ENCODE data around the gene CDCA4.
"Not testable (repeated sequence)": the region's sequence is repeated elsewhere in the genome, so short reads cannot be mapped to it uniquely, and the experiment has no call there.

Gene CDCA4

DNA sequence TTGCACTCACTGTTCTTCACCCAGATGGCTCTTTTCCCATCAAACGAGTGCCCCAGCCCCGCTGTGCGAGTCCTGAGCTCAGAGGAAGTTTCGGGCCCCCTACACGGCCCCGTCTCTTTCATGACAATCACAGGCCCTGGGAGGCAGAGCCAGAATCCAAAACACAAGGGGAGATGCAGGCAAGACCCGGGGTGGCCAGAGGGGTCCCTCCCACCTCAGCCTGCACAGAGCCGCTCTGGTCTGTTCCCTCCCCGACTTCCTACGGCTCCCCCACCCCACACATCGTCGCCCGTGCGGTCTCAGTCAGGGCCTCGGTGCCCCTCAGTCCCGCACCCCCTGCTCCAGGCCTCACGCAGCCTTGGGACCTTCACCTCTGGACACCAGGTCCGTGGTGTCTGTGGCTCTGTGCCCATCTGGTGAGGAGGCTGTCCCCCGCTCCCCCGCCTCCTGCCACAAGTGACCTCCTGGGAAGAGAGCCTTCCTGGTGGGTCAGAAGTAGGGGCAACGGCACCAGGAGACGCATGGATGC, 35.5 kb upstream of the CDCA4 start:
- peak; percentile 27 for DNase-seq

DNA sequence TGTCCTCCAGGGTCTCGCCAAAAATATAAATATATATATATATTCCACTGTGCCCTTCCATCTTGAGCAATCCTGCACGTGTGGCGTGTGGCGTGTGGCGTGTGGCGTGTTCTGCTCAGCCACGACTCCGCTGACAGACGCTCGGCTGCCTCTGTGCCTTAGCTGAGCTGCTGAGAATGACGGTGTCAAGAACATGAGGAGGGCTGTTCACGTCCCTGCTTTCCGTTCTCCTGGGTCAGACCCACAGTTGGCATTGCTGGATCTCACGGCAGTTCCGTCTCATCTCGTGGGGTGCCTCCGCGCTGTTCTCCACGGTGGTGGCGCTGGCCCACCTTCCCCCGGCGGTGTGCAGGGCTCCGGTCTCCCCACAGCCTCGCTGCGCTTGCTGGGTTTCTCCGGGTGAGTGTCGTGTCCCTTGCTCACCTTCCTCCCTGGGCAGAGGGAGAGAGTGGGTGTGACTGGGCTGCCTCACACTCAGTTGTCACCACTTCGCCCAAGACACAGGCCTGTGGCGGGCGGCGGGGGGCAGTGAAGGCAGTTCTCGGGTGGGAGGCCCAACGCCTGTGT, 34.9 kb upstream of the CDCA4 start:
- peak; percentile 20 for DNase-seq

DNA sequence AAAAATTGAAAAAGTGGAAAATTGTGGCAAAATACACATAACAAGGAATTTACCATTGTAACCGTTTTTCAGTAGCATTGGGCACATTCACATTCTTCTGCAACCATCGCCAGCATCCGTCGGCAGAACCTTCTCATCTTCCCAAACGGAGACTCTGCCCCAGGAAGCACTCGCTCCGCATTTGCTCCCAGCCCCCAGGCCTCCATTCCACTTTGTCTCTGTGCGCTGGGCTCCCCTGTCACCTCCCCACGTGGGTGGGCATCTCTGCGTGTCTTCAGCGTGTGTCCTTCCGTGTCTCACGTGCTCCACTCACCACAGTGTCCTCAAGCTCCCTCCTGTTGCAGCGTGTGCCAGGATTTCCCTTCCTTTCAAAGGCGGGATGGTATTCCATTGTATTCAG, 34.5 kb upstream of the CDCA4 start:
- no peak for DNase-seq

DNA sequence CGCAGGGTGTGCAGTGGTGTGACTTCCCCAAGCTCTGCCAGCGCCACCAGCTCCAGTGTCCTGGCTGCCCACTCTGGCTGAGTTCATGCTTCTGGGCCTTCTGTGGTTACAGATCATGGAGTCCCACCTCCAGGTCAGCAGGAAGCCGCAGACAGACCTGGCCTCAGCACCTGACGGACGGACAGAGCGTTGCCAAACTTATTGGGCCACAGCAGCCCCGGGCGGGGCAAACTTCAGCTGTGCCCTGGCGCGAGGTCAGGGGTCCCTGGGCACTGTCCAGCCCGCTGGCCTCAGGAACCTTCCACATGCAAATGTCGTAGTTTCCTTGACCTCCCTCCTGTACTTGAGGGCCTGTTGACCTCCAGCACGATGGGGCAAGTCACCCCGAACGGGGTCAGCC, 33.1 kb upstream of the CDCA4 start:
- DNase-seq = peak; percentile 19

DNA sequence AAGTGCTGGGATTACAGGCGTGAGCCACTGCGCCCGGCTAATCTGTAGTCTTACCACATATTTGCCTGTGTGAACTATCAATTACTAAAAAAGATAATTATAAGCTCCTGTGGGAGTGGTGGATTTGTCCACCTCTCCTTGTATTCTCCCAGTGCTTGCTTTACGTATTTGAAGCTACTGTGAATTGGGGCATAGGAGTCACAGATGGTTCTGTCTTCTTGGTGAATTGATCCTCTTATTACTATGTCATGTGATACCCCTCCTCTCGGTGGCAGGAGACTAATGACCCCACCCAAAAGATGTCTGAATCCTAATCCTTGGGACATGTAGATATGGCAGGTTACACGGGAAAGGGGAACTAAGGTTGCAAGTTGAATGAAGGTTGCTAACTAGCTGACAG, 32.5 kb upstream of the CDCA4 start:
- DNase-seq = peak; percentile 14

DNA sequence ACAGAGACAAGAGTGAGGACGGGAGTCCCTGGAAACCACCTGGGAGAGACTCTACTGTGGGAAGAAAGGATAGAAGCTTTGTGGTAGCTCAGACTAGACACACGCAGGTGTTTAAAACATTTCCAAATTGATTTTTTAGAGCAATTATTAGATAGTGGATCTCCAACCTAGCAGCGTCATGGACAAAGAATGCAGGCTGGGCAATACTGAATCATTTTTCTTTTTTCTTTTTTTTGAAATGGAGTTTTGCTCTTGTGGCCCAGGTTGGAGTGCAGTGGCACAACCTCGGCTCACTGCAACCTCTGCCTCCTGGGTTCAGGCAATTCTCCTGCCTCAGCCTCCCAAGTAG, 31.2 kb upstream of the CDCA4 start:
- peak; percentile 17 for DNase-seq

DNA sequence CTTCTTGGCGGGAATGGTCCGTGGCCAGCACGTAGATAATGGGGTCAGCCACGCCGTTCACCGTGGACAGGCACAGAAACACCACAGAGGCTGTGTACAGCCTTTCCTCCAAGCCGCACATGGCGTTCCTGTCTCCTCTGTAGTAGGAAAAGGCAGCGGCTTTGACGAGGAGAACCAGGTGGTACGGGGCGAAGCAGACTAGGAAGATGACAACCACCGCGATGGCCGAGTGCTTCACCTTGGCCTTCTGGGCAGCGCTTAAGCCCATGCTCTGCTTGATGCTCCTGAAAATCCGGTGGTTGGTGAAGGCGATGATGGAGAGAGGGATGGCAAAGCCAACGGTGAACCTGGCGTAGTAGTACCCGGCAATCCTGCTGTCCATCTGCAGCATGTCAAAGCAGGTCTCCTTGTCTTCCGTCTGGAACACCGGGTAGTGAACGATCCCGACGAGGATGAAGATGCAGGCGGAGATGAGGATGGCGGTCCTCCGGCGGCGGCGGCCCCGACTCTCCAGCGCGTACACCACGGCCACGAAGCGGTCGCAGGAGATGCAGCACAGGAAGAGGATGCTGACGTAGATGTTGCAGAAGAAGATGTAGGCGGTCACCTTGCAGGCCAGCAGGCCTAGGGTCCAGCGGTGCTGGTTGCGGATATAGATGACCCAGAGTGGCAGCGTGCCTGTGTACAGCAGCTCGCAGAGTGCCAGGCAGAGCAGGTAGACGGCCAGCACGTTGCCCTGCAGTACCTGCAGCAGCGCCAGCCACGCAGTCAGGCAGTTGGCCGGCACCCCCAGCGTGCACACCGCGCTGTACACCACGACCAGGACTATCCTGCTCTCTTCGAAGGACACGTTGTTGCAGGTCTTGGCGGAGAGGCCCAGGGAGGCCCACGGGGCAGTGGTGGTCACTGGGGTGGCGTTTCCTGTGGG, 30.6 kb upstream of the CDCA4 start:
- peak; percentile 35 for DNase-seq

DNA sequence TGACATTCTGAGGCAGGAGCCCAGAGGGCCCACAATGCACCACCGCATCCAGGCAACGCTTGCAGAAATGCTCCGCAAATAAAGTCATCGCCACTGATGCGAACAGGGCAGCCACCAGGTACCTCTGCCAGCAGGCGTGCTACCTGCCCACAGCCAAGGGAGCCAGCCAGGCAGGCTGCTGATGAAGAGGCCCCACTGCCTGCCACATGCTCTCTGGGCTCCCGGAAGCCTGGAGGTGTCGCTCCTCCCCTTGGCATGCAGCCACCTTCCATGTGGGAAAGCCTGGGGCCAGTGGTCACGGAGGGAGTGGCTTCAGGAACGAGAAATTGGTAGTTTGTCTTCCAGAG, 29.6 kb upstream of the CDCA4 start:
- DNase-seq = peak; percentile 28

DNA sequence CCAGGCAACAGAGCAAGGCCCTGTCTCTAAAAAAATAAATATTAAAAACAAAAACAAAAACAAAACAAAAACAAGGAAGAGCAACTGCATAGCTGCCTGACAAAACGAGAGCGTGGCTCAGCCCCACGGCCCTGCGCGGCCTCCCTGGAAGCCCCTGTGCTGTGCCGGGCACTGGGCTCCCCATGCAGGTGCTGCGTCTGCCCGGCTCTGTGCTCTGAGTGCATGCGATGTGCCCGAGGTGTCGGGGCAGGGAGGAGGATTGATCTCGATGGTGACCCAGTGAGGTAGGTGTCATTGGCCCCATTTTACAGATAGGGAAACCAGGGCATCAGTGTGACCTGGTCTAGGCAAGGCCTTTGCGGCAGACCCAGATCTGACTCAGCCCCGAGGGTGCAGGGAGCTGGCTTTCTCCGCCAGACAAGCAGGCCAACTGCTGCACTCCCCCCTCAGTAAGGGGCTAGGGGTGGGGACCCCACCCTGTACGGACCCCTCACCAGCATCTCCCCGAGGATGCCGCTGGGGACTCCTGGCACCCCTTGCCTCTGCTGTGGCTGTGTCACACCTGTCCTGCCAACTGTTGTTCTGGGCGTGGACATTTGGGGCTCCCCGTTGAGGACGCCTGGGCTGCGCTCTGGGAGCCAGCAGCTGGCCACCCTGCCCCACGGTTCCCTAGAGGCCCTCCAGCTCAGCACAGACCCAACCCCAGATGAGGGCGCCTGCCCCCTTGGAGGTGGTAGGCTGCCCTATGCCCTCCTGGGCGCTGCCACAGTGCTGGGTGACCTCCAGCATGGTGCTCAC, 29.1 kb upstream of the CDCA4 start:
- peak; percentile 27 for DNase-seq

DNA sequence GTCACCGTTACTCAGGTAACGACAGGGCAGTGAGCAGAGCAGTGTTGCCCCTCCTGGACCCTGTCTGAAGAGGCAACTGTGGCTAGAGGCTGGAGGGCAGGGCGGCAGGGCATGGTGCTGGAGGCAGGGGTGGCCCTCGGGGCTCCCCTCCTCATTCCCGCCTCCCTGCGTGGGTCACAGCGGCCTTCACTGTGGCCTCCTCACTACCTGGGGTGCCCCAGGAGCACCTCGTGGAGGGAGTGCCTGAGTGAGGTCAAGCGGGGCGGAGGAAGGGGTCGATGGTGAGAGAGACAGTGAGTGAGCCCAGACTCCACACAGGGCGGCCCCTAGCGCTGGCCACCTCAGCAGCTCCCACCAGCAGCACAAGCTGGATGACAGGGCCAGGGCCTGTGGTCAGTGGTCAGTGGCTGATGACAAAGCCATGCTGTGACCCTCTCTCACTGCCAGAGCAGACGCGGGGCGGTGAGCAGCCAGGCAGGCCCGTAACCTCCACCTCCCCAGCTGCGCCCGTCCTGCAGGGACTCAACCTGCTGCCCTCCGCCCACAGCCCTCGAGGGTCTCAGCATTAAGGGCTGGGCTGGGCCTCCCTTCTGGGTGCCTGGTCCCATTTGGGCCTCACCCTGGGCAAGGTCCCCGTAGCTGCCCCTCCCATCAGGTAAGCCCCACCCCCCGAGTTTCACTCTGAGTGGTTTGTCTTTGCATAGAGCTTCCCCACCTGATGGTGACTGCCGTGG, 26.6 kb upstream of the CDCA4 start:
- no peak for DNase-seq

DNA sequence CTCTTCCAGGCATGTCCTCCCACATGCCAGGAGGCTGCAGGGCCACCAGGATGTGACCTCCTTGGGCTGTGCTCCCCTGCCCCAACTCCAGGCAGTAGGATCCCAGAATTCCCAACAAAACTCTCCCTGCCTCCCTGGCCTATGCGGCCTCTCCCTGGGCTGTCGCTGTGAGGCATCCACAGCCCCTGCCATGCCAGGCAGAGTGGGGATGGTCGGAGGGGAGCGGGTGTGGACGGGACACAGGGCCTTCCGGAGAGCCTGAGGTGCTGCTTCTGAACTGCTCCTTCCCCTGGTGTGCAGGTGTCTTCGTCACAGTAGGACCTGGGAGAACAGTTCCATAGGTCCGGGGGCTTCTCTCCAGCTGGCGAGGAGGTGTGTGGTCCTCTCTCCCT, 26.0 kb upstream of the CDCA4 start:
- DNase-seq = peak; percentile 43

DNA sequence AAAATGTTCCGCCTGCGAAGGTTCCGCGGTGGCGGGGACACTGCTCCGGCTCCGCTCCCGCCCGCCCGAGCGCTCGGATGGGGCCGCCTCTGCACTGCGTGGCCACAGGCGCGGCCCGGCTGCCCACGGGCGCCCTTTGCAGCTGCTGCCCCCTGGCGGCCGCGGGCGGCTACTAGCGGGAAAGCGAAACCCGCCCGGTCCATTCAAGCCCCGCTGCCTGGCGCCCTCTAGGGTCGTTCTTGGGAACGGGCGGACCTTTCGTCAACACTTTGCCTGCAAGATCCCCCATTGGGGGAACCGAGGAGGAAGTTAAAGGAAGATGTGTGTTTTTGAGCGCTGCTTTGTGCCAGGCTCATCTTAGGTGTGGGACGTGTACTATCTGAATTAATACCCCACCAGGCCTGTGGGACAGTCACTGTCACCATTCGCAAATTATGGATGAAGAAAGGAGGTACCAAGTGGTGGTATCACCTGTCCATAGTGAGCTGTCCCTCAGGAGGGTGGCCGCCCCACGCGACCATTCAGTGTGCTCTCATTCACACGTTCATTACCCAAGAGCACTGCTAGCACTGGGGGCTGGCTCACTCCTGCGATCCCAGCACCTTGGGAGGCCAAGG, 24.9 kb upstream of the CDCA4 start:
- peak; percentile 95 for DNase-seq

DNA sequence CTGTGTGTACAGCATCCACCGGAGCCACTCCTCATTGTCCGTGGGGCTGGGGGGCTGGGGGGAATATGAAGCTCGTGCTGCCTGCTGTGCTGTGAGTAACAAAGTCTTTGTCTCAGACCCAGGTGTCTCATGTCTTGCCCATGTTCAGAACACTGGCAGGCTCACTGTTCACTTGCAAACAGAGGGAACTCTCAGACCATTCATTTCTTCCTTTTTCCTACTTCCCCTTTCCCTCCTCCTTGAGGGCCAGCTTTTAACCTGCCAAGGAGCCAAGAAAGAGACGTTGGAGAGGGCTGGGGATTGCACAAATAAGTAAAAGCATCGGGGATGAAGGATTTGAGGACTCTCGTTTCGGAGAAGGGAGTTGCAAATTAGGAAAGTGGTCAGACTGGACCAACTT, 22.8 kb upstream of the CDCA4 start:
- no peak for DNase-seq

DNA sequence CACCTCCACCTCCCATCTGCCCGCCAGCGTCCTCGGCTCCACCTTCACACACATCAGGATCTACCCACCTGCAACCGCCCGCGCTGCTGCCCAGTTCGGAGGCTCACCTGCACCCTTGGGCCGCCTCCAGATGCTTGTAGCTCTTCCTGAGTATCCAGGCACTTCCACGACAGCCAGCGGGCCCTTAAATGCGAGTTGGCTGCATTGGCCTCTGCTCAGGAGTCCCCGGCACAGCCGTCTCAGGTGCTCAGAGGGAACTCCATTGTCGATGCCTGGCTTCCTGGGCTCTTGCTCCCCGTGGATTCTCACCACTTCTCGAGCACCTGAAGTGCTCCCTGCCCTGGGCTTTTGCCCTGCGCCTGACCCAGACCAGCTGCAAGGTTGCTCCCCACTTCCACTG, 21.9 kb upstream of the CDCA4 start:
- no peak for DNase-seq

DNA sequence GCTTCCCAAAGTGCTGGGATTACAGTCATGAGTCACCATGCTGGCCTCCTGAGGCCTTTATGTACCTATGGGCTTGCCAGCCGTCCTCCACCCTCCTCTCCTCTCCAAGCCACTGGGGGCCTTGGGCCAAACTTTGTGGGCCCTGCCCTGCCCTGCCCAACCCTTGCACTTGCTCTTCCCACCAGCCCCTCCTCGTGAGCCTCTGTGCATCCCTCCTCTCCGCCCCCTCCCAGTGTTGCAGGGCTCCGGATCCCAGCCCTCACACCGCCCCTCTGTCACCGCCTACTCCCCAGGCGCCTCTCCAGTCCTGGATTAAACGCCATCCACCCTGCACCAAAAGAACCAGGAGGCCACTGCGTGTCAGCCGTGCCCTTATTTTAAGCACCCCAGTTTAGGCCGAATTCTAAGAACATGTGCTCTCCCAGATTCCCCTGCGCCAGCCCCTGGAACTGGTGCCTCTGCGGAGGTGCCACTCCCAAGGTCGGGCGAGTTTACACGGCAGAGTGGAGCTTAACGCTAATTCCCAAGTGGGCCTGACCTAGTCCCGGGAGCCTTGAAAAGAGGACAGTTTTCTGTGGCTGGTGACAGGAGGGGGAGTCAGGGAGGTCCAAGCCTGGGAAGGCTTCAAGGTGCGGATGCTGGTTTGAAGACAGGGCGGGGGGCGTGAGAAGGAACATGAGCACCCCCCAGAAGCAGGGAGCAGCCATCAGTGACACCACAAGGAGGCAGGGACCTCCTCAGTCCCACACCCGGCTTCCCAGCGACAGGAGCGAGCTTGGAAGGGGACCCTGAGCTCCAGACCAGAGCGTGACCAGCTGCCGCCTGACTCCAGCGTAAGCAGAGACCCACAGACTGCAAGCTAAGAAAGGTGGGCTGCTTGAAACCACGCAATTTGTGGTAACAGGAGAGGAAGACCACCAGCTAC, 21.2 kb upstream of the CDCA4 start:
- no peak for DNase-seq

DNA sequence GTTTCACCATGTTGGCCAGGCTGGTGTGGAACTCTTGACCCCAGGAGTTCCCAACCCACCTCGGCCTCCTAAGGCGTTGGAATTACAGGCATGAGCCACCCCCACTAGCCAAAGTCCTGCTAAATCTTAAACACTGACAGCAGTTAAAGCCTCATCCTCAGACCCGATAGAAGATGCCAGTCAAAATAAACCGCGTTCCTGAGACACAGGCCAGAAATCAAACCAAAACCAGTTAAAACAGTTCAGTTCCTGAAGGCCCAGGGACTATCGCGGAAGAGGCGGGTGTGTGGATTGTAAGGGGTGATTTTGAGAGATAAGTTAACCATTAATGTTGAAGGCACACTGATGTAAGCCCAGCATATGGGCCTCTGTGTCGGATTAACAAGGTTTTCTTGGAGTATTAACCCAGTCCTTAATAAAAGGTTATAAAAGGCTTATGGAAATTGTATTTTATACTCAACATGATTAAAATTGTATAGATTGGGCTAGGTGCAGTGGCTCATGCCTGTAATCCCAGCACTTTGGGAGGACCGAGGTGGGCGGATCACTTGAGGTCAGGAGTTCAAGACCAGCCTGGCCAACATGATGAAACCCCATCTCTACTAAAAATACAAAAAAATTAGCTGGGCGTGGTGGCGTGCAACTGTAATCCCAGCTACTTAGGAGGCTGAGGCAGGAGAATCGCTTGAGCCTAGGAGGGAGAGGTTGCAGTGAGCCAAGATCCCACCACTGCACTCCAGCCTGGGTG, 18.7 kb upstream of the CDCA4 start:
- DNase-seq = no peak

DNA sequence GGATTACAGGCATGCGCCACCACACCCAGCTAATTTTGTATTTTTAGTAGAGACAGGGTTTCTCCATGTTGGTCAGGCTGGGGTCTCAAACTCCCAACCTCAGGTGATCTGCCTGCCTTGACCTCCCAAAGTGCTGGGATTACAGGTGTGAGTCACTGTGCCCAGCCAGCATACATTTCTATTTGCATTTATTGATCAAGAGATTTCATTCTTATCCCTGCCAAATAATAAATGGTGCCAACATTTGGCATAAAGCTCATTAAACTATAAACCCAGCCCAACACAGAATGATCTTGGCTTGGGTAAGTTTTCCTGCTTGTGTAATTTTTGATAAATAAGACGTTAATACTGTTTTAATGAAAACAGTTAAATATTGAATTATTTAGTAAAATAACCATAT, 14.7 kb upstream of the CDCA4 start:
- DNase-seq = not testable (repeated sequence)

DNA sequence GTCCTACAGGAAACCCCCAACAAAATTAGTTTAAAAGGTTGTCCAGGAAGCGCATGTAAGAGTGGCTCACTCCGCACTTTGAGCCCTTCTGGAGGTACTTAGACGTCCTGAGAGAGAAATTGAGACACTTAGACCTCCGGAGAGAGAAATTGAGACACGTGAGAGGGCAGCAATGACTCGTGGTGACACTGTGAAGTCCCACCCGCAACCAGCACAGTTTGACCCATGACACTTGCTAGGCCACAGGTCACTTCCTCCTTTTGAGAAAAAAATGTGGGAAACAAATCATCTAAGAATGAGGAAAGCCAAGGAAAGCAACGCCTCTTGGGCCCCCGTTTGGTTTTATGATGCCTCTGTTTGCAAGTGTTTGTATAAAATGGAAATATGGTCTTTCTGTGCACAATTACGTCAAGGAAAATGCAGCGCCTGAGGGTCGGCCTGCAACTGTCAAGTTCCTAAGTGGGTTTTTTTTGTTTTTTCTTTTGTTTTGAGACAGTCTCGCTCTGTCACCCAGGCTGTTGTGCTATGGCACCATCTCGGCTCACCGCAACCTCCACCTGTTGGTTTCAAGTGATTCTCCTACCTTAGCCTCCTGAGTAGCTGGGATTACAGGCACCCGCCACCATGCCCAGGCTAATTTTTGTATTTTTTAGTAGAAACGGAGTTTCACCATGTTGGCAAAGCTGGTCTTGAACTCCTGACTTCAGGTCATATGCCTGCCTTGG, 13.6 kb upstream of the CDCA4 start:
- no peak for DNase-seq

DNA sequence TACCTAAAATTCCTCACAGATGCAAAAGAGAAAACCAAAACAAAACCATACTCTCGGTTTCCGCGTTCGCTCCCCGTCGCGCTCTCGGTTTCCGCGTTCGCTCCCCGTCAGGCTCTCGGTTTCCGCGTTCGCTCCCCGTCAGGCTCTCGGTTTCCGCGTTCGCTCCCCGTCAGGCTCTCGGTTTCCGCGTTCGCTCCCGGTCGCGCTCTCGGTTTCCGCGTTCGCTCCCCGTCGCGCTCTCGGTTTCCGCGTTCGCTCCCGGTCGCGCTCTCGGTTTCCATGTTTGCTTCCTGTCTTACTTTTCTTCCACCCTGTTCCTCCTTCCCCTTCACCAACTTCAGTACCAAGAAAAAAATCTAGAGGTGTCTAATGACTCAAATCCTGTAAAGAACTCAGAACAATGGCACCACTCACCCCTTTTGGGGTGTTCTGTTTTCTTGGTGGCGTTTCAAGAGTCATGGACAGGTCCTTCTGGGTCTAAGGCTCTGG, 12.6 kb upstream of the CDCA4 start:
- not testable (repeated sequence) for DNase-seq

DNA sequence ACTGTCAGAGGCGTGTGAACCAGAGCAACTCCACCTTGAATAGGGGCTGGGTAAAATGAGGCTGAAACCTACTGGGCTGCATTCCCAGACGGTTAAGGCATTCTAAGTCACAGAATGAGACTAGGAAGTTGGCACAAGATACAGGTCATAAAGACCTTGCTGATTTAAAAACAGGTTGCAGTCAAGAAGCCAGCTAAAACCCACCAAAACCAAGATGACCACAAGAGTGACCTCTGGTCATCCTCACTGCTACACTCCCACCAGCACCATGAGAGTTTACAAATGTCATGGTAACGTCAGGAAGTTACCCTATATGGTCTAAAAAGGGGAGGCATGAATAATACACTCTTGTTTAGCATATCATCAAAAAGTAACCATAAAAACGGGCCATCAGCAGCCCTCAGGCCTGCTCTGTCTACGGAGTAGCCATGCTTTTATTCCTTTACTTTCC, 11.6 kb upstream of the CDCA4 start:
- not testable (repeated sequence) for DNase-seq
